SK-MEL-5 (cell line): ENCODE measurements around the gene THSD8. TPM values are rescaled to one million over a fixed set of nuclear protein-coding genes. Genes with fewer than 3 reads are reported as not detected.
"Not testable (repeated sequence)": the region's sequence is repeated elsewhere in the genome, so short reads cannot be mapped to it uniquely, and the experiment has no call there.

Experiments used
- DNase-seq: peaks from one replicate; pipeline ENCODE4 v3.0.0-alpha.2; 2016; ENCODE audit warnings: low read depth, low spot score
- in situ Hi-C: cut with HindIII; loops from 2 replicates; pipeline ENCODE4 v1.10.0; 2016; ENCODE audit warnings: low sequenced_read_pairs, high pct_unique_total_duplicates, low pct_unique_long_range_greater_than_20kb
- total RNA-seq: library from RNA; depleted of rRNA; stranded (reverse); fragments of >200 nt; shearing (Covaris generic); gene quantifications from 2 replicates; pipeline ENCODE4 v1.2.3, GENCODE V29; 2014

Gene THSD8
- total RNA-seq, 1 experiment from 2014 or later = not detected

DNA sequence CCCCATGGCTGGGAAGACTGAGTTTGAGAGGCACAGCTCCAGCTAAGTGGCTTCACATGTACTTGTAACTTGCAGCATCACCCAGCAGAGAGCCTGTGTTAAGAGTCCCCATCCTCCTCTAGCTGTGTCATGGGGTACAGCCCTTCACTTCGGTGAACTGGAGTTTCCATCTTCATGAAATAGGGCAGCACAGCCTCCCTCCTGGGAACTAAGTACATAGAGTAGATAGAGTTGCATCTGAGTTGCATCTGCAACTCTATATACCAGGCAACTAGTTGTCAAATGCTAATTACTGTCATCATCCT is 1.5 kb upstream of the THSD8 start:
- no peak for DNase-seq
- in situ Hi-C loops = no loop called here

- DNase-seq = no peak
- in situ Hi-C loops = no loop called here
These were observed 875 bp upstream of the THSD8 start for GRCh38 chr19:12800923-12801465.

GRCh38 chr19:12802267-12803106 is 618 bp downstream of the THSD8 start:
- DNase-seq = no peak
- in situ Hi-C loops = no loop called here

GRCh38 chr19:12804051-12804450 is 2.2 kb downstream of the THSD8 start:
- in situ Hi-C loops = no loop called here
- no peak for DNase-seq

GRCh38 chr19:12806242-12807081 is 4.6 kb downstream of the THSD8 start, which contains the start of gene RNASEH2A:
Gene RNASEH2A, plus strand, starts transcription at chr19:12806584. Its CDS starts 90 bp downstream, at chr19:12806674.
- in situ Hi-C loops = no loop called here
- peak; percentile 87 for DNase-seq

DNA sequence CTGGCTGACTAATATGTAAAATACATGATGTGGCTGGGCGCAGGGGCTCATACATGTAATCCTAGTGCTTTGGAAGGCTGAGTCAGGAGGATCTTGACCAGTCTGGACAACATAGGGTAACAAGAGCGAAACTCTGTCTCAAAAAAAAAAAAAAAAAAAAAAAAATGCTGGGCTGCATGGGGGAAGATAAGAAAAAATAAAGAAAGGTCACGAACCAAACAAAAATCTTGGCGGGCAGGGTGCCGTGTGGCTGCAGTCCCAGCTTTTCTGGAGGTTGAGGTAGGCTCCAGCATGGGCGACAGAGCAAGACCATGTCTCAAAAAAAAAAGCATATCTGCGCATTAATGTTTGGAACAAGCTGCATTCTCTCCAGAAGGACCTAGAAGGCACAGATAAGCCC is 13.2 kb downstream of the THSD8 start:
- DNase-seq = no peak
- in situ Hi-C loops = no loop called here

GRCh38 chr19:12817188-12817587 is 15.3 kb downstream of the THSD8 start:
- DNase-seq, in situ Hi-C loops: not testable (repeated sequence)

DNA sequence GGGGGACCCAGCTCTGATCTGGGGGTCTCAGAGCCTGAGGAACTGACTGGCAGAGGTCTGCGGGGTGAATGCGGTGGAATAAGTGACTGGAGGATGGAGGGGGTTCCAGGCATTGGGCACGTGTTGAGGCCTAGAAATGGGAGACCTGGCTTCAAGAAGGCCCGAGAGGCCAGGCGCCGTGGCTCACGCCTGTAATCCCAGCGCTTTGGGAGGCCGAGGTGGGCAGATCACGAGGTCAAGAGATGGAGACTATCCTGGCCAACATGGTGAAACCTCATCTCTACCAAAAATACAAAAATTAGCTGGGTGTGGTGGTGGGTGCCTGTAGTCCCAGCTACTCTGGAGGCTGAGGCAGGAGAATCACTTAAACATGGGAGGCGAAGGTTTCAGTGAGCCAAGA is 15.9 kb downstream of the THSD8 start:
- DNase-seq, in situ Hi-C loops: not testable (repeated sequence)

- DNase-seq = no peak
- in situ Hi-C loops = no loop called here
These were observed 19.9 kb downstream of the THSD8 start for GRCh38 chr19:12821761-12822160.

GRCh38 chr19:12825254-12826131 is 23.6 kb downstream of the THSD8 start:
- DNase-seq = peak; percentile 65
- in situ Hi-C loops = no loop called here

DNA sequence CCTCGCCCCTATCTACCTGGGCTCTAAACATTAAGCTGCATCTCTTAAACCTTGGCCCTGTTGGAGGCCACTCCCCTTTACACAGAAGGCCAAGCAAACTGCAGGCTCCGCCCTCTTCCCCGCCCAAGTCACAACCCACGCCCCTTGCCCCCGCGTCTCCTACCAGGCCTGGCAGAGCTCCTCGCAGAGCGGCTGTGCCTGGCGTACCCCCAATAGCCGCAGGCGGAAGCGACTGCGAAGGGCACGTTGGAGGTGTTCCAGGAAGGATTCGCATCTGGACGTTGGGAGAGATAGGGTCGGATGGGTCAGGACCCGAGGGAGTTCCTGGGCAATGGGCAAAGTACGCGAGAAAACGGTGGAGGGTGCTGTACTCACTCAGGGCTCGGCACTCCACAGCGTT is 26.6 kb downstream of the THSD8 start:
- peak; percentile 62 for DNase-seq

GRCh38 chr19:12833418-12833737 is 31.5 kb downstream of the THSD8 start:
- in situ Hi-C loops = no loop called here
- DNase-seq = no peak

More for the DNA sequence above, 26.6 kb downstream of the THSD8 start:
- in situ Hi-C loops = no loop called here

DNA sequence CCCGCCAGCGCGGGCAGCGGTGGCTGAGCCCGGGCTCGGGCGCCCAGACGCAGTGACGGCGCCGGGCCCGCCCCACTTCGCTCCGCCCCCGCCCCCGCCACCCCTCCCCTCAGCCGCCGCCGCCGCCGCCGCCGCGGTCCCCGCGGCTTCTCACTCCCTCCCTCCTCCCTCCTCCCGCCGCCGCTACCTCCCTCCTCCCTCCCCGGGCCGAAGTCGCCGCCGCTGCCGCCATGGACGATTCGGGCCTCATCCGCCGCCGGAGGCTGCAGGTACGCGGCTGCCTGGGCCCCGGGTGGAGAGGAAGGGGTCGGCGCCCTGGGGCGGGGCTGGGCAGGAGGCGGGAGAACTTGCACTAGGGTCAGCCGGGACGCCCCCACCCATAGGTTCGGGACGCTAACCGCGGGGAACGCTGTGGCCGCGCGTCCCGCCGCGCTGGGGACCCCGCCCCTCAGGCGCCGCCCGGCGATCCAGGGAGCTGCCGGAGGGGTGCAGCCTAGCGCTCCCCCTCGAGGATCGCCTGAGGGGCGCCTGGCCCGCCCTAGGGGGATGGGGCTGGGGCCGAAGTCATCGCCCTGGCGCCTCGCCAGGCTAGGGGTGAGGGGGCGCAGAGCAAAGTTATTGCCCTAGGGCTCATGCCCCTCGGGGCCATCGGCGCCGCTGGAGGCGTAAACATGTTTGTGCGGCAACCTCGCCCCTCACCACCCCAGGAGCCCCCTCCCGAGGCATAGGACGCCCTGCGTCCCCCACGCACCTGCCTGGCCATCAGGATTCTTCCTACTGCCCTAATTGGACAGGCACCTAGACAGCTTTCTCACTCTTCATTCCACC is 32.1 kb downstream of the THSD8 start:
- in situ Hi-C loops = no loop called here
- DNase-seq = peak; percentile 52

DNA sequence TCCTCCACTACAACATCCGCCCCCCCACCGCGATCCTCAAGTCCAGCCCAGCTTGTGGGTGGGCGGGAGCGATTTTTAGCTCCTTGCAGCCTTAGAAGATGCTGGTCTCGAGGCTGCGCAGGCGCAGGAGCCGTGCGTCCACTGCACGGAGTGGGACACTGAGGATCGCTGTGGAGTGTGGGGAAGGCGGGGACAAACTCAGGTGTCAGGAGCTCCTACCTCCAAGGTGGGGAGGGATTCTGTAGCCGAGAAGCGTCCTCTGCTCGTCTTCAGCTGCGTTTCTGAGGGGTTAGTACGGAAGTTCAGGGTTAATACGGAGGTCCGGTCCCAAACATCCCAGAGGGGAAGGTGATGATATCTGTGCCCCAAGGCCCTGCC is 32.7 kb downstream of the THSD8 start, which contains the start of gene RTBDN:
Gene RTBDN (minus strand): TSS at position 14 of the 378 bp plus-strand sequence. CDS start 4,600 bp downstream, outside the sequence.
- in situ Hi-C loops = no loop called here
- DNase-seq = peak; percentile 28

DNA sequence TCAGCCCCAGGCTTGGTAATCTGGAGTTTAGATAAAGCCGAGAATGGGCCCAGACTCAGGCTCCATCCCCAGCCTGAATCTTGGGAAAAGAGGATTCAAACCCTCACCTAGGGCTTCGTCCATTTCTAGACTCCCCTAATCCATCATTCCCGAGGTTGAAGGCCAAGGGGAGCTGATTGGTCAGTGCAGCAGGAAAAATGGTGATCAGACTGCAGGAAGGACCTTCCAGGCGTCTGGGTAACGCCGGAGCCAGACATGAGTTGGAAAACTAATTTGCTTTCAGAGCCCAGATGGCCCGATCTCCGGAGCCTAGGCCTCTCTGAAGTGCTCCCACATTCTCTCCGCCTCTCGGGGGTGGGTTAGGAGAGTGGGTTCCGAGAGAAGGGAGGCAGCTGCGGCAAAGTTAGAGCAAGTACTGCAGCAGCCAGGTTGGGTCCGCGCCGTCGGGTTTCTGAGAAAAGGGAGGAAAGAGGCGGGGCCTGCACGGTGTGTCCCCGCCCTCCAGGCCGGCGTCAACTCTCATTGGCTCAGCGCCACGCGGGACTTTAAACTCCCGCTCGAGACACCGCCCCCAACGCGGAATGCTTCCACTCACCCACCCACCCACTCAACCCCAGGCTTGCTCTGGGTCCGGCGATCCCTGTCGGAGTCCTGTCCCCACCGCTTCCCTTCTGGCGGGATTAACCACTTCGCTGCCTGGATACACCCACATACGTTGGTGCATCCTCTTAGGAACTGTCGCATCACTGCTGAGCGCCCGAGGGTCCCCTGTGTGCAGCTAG is 33.3 kb downstream of the THSD8 start:
- in situ Hi-C loops = no loop called here
- peak; percentile 26 for DNase-seq

DNA sequence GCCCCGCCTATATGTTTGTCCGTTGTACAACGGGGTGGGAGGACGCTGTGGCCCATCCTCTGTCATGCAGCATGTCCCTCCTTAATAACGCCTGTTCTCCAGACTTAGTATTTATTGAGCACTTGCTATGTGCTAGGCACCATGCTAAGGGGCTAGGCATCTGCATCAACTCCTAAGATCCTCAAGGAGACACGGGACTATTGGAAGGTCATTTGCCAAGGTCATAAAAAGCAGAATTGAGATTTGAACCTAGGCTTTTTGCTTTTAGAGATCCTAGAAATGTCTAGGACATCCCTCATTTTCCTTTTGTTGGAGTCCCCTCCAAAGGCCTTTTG is 34.6 kb downstream of the THSD8 start:
- in situ Hi-C loops = no loop called here
- DNase-seq = no peak
